Prostate gland (tissue), 2 donors: Measurements from ENCODE around the gene ALKBH2.

Experiments used
- POLR2A ChIP-seq: fragments of 450-650 bp; IDR thresholded peaks from one replicate; pipeline ENCODE4 v1.6.1; 2016; ENCODE audit warnings: antibody characterized with exemption, mild to moderate bottlenecking
- POLR2AphosphoS5 ChIP-seq: sonication (generic); formaldehyde crosslinking; IDR thresholded peaks from one replicate; pipeline ENCODE4 v1.6.1; 2017; ENCODE audit warnings: antibody characterized with exemption
- TF ChIP-seq, protein P1 (sequence below), 4 experiments: fragments of 200-600 bp in 2 of 4; fragments of 450-650 bp in 2 of 4; sonication (generic) in 2 of 4; IDR thresholded peaks; 1 replicate in 3 of 4; 2 replicates in 1 of 4; pipeline ENCODE4 v1.5.1; 2016 to 2019; ENCODE audit warnings: antibody characterized with exemption in 4 of 4, mild to moderate bottlenecking in 2 of 4, moderate library complexity in 2 of 4

DNA sequence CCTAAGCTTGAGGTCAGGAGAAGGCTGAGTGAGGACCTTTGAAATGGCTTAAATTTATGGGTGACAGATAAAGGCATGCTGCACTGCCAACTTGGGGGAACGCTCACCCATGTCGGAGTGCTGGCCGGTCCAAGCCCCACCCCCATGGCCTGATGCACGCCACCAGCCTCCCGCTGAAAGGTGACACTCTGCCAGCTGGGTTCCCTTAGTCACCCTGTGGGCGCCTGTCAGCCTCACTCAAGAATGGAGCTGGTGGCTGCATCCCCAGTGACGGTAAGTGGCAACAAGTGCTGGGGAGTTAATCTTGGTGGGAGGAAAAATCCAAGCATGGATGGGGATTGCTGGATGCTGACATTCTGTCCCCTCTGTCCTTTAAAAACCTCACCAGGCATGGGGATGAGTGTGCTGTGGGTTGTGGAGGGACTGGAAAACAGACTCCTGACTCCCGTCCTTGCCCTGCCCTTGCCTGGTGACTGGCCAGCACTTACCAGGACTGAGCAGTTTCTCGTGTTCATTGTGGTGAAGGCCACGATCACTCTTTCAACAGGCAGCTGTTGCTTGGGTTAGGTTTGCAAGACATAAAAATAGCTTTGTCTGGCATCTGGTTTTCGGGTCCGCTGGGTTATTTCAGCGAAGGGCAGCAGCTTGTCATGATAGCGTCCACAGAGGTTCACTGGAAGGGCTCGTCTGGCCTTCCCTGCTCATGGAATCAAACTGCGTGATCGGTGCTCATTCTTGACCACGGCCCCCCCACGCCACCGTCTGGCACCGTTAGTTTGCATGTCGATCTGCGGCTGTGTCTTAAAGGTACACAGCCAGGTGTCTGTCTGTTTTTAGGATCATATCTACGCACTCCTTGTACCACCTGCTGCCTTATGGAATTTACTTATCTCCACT, 38.1 kb upstream of the ALKBH2 start:
- TF ChIP-seq, protein P1, sequence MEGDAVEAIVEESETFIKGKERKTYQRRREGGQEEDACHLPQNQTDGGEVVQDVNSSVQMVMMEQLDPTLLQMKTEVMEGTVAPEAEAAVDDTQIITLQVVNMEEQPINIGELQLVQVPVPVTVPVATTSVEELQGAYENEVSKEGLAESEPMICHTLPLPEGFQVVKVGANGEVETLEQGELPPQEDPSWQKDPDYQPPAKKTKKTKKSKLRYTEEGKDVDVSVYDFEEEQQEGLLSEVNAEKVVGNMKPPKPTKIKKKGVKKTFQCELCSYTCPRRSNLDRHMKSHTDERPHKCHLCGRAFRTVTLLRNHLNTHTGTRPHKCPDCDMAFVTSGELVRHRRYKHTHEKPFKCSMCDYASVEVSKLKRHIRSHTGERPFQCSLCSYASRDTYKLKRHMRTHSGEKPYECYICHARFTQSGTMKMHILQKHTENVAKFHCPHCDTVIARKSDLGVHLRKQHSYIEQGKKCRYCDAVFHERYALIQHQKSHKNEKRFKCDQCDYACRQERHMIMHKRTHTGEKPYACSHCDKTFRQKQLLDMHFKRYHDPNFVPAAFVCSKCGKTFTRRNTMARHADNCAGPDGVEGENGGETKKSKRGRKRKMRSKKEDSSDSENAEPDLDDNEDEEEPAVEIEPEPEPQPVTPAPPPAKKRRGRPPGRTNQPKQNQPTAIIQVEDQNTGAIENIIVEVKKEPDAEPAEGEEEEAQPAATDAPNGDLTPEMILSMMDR (IDR thresholded peaks at IDR 0.05), result no peak
- TF ChIP-seq POLR2A (no peak), POLR2AphosphoS5 (no peak)
